Neuronal stem cell (in vitro differentiated cells): ENCODE data around the gene PPP1R14B.

Source experiments
- DNase-seq: peaks from one replicate; pipeline ENCODE4 v3.0.0-alpha.2; 2013; ENCODE audit warnings: low spot score
- H2AFZ ChIP-seq: one replicate; pipeline ENCODE4 v1.6.1; 2013; ENCODE audit warnings: mild to moderate bottlenecking, low read length, inconsistent platforms
- H2AK5ac ChIP-seq: 2 replicates; pipeline ENCODE4 v1.6.1; 2013; ENCODE audit warnings: low read depth, mild to moderate bottlenecking, inconsistent platforms, low read length, moderate library complexity, mixed read lengths
- H2BK120ac ChIP-seq: 2 replicates; pipeline ENCODE4 v1.6.1; 2013; ENCODE audit warnings: low read depth, mild to moderate bottlenecking, inconsistent platforms, low read length, moderate library complexity, mixed read lengths
- H2BK12ac ChIP-seq: one replicate; pipeline ENCODE4 v1.6.1; 2013; ENCODE audit warnings: low read length, inconsistent platforms
- H2BK15ac ChIP-seq: 2 replicates; pipeline ENCODE4 v1.6.1; 2013; ENCODE audit warnings: mild to moderate bottlenecking, low read length, inconsistent platforms, mixed read lengths
- H2BK5ac ChIP-seq: one replicate; pipeline ENCODE4 v1.6.1; 2013; ENCODE audit warnings: inconsistent platforms, mild to moderate bottlenecking, low read length, moderate library complexity
- H3K14ac ChIP-seq: one replicate; pipeline ENCODE4 v1.6.1; 2013; ENCODE audit warnings: low read length, inconsistent platforms
- H3K18ac ChIP-seq: 2 replicates; pipeline ENCODE4 v1.6.1; 2013; ENCODE audit warnings: low read length, inconsistent platforms
- H3K23ac ChIP-seq: 2 replicates; pipeline ENCODE4 v1.6.1; 2013; ENCODE audit warnings: low read depth, mild to moderate bottlenecking, mixed read lengths, low read length, inconsistent platforms; ENCODE audit not compliant: poor library complexity
- H3K27ac ChIP-seq: replicated peaks from 3 replicates; pipeline ENCODE4 v1.5.1; 2013; ENCODE audit warnings: low read length, inconsistent platforms
- H3K27me3 ChIP-seq, 3 experiments: 2 replicates each; pipeline ENCODE4 v1.6.1; 2013; ENCODE audit warnings: low read length in 3 of 3, mild to moderate bottlenecking in 2 of 3, inconsistent platforms in 1 of 3, low read depth in 1 of 3, mixed read lengths in 1 of 3, moderate library complexity in 1 of 3; ENCODE audit not compliant: control insufficient read depth in 3 of 3, insufficient read depth in 3 of 3
- H3K36me3 ChIP-seq, 2 donors: replicated peaks in 1 of 2; 2 replicates each; pipeline ENCODE4 v1.6.1; 2013; ENCODE audit warnings: low read length in 2 of 2; ENCODE audit not compliant: control insufficient read depth in 2 of 2, insufficient read depth in 2 of 2
- H3K4ac ChIP-seq: 2 replicates; pipeline ENCODE4 v1.6.1; 2013; ENCODE audit warnings: inconsistent platforms, mild to moderate bottlenecking, low read length, moderate library complexity
- H3K4me1 ChIP-seq, 2 donors: 1 replicate in 1 of 2; 2 replicates in 1 of 2; pipeline ENCODE4 v1.6.1; 2013; ENCODE audit warnings: low read length in 2 of 2, low read depth in 1 of 2; ENCODE audit not compliant: control insufficient read depth in 2 of 2, insufficient read depth in 1 of 2
- H3K4me2 ChIP-seq: one replicate; pipeline ENCODE4 v1.6.1; 2013; ENCODE audit warnings: mild to moderate bottlenecking, low read length, inconsistent platforms; ENCODE audit not compliant: insufficient read depth, poor library complexity, severe bottlenecking
- H3K4me3 ChIP-seq, 2 donors: 2 replicates each; pipeline ENCODE4 v1.5.1; 2013; ENCODE audit warnings: low read length in 2 of 2, mild to moderate bottlenecking in 2 of 2, inconsistent platforms in 1 of 2, moderate library complexity in 1 of 2
- H3K79me1 ChIP-seq: one replicate; pipeline ENCODE4 v1.6.1; 2013; ENCODE audit warnings: low read depth, mild to moderate bottlenecking, inconsistent platforms, low read length, moderate library complexity
- H3K9ac ChIP-seq: one replicate; pipeline ENCODE4 v1.6.1; 2013; ENCODE audit warnings: mild to moderate bottlenecking, low read depth, low read length, inconsistent platforms; ENCODE audit not compliant: poor library complexity
- H3K9me3 ChIP-seq, 2 donors: replicated peaks in 1 of 2; 2 replicates each; pipeline versions ENCODE3 to v1.6.1; 2013; ENCODE audit warnings: low read length in 2 of 2, mild to moderate bottlenecking in 2 of 2, inconsistent platforms in 1 of 2, low read depth in 1 of 2, mixed read lengths in 1 of 2, moderate library complexity in 1 of 2; ENCODE audit not compliant: control insufficient read depth in 2 of 2, insufficient read depth in 1 of 2
- H4K8ac ChIP-seq: one replicate; pipeline ENCODE4 v1.6.1; 2013; ENCODE audit warnings: low read depth, mild to moderate bottlenecking, inconsistent platforms, low read length, moderate library complexity
- H4K91ac ChIP-seq: one replicate; pipeline ENCODE4 v1.6.1; 2013; ENCODE audit warnings: low read length, low read depth, mild to moderate bottlenecking, inconsistent platforms; ENCODE audit not compliant: poor library complexity
- WGBS, 2 donors: extraction: QIAGEN DNeasy Blood & Tissue Kit; methylation state at CpG; one replicate each; pipeline ENCODE4 v1.1.7; 2013; ENCODE audit warnings: missing lambda C conversion rate in 2 of 2, mixed read lengths in 1 of 2; ENCODE audit not compliant: insufficient read length in 2 of 2, insufficient replicate concordance in 1 of 2; ENCODE audit errors: extremely low coverage in 2 of 2; 5-methylcytosine and 5-hydroxymethylcytosine counted together

PPP1R14B gene

GRCh38 chr11:64225608-64226506 lies 20.9 kb downstream of the PPP1R14B start, which contains the start of the genes NUDT22 and TRPT1:
NUDT22 (plus strand) TSS chr11:64226274; CDS start chr11:64226653, 379 bp downstream.
TRPT1 (minus strand) TSS chr11:64226186; CDS start chr11:64225860, 326 bp downstream.
- no peak within 1 kb of the TSS for H2BK120ac ChIP-seq
- no CpG with 5 or more reads among the region's 54 CpGs for WGBS, 2 donors
- H3K4me1 ChIP-seq, result peaks cover 14 to 23% of the 10 kb centered on the region in 2 donors
- peak within 1 kb of the TSS; percentile 60 for H3K14ac ChIP-seq
- peak within 1 kb of the TSS; percentile 94 for H3K23ac ChIP-seq
- DNase-seq, result peak; percentile 84
- H3K27me3 ChIP-seq, result peaks cover 0 to under 1% (median 0%) of the 10 kb centered on the region in 3 experiments
- peaks cover 5% of the 10 kb centered on the region for H3K79me1 ChIP-seq
- peak within 1 kb of the TSS; percentile 88 to 91 for H3K4me3 ChIP-seq
- H3K9me3 ChIP-seq, result no peaks in the 10 kb centered on the region
- peak within 1 kb of the TSS; percentile 89 for H2AFZ ChIP-seq
- peak within 1 kb of the TSS; percentile 89 for H2BK5ac ChIP-seq
- peaks cover 8 to 24% of the 10 kb centered on the region in 2 donors for H3K36me3 ChIP-seq
- peak within 1 kb of the TSS; percentile 100 for H2AK5ac ChIP-seq
- H2BK15ac ChIP-seq, result peak within 1 kb of the TSS; percentile 72
- H3K18ac ChIP-seq, result peak within 1 kb of the TSS; percentile 97
- H3K4ac ChIP-seq, result no peak within 1 kb of the TSS
- peak within 1 kb of the TSS; percentile 96 for H2BK12ac ChIP-seq
- peak within 1 kb of the TSS; percentile 48 for H4K8ac ChIP-seq
- H3K4me2 ChIP-seq, result peak within 1 kb of the TSS; percentile 99
- peak within 1 kb of the TSS; percentile 76 for H4K91ac ChIP-seq
- H3K9ac ChIP-seq, result peak within 1 kb of the TSS; percentile 97
- peak within 1 kb of the TSS; percentile 43 for H3K27ac ChIP-seq

GRCh38 chr11:64224891-64225607 lies 21.7 kb downstream of the PPP1R14B start:
- Histone ChIP-seq H3K9ac (peak overlapping the region; percentile 97), H3K23ac (peak overlapping the region; percentile 29), H2BK5ac (no peak overlapping the region), H4K91ac (no peak overlapping the region), H2BK15ac (no peak overlapping the region), H4K8ac (no peak overlapping the region), H3K79me1 (peaks cover 7% of the 10 kb centered on the region), H3K4ac (no peak overlapping the region), H2AFZ (peak overlapping the region; percentile 89), H3K4me1 (peaks cover 14 to 23% of the 10 kb centered on the region in 2 donors), H2BK12ac (no peak overlapping the region), H3K18ac (peak overlapping the region; percentile 41), H3K14ac (no peak overlapping the region), H3K27me3 (no peaks in the 10 kb centered on the region), H3K27ac (peak overlapping the region; percentile 43), H3K36me3 (peaks cover 10 to 27% of the 10 kb centered on the region in 2 donors), H3K4me3 (peak overlapping the region; percentile 88 to 91), H2AK5ac (peak overlapping the region; percentile 49), H3K9me3 (no peaks in the 10 kb centered on the region), H2BK120ac (no peak overlapping the region), H3K4me2 (peak overlapping the region; percentile 99)
- no peak for DNase-seq
- no CpG with 5 or more reads among the region's 22 CpGs for WGBS, 2 donors

DNA sequence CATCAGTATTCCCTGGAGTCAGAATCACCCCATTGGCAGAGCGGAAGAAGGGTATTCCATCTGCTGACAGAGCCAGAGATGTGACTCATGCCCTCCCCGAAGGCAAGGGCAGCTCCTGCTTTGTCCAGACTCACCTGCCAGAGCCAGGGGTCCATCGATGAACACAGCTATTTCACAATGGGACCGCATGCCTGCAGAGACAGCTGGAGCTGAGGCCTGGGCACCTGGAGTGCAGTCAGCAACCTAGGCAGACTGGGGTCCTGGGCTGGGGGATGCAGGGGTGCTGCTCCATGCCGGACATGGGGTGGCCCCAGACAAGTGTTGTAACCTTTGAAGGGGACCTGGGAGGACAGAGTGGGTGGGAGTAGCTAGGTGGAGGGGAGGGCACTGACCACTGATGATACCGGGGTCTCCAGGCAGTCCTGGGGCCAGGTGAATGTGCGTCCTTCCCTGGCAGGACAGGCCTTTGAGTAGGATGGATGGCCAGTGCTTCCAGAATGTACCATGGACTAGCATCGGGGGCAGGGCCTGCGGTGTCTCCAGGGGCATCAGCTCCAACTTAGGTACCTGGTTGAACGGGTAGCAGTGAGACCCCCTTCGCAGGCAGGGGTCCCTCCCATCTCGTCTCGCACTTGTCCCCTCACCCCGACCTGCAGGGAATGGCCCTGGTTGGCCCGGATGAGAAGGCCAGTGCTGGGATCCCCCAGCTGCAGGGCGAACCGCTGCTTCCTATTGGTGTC lies 22.4 kb downstream of the PPP1R14B start:
- no peak overlapping the region for H2BK120ac ChIP-seq
- no peak overlapping the region for H3K27ac ChIP-seq
- H2BK12ac ChIP-seq, result no peak overlapping the region
- H3K4ac ChIP-seq, result no peak overlapping the region
- peak overlapping the region; percentile 29 for H3K23ac ChIP-seq
- H2BK5ac ChIP-seq, result no peak overlapping the region
- H3K14ac ChIP-seq, result no peak overlapping the region
- no peak overlapping the region for H3K18ac ChIP-seq
- no peak overlapping the region for H3K9ac ChIP-seq
- H3K36me3 ChIP-seq, result peaks cover 10 to 27% of the 10 kb centered on the region in 2 donors
- H2AFZ ChIP-seq, result no peak overlapping the region
- H2AK5ac ChIP-seq, result no peak overlapping the region
- peaks cover 11 to 17% of the 10 kb centered on the region in 2 donors for H3K4me1 ChIP-seq
- H3K9me3 ChIP-seq, result no peaks in the 10 kb centered on the region
- no CpG with 5 or more reads among the region's 17 CpGs for WGBS, 2 donors
- no peak overlapping the region for H2BK15ac ChIP-seq
- peaks cover 7% of the 10 kb centered on the region for H3K79me1 ChIP-seq
- no peaks in the 10 kb centered on the region for H3K27me3 ChIP-seq
- no peak overlapping the region for H4K8ac ChIP-seq
- no peak overlapping the region for H4K91ac ChIP-seq
- H3K4me3 ChIP-seq, result peak overlapping the region in 1 of 2 donors; percentile 3
- no peak overlapping the region for H3K4me2 ChIP-seq
- no peak for DNase-seq
